ENCODE data around the gene SCN9A. TPM values are rescaled to one million over a fixed set of nuclear protein-coding genes. Genes with fewer than 3 reads are reported as not detected.

SCN9A gene
- polyA plus RNA-seq, 1 donor from 2014 or later: 10.4 TPM

GRCh38 chr2:166331468-166331867 is 44.3 kb downstream of the SCN9A start:
- no peaks in the 10 kb centered on the region for H3K36me3 ChIP-seq (ENCODE audit: insufficient read depth, low read length)
- H3F3A ChIP-seq (ENCODE audit: insufficient read depth, low read length, poor library complexity, severe bottlenecking): no peaks in the 10 kb centered on the region
- H3K4me2 ChIP-seq (ENCODE audit: low read length): no peak overlapping the region
- no peak overlapping the region for H3K9ac ChIP-seq (ENCODE audit: low read length)
- no peaks in the 10 kb centered on the region for H3K27me3 ChIP-seq (ENCODE audit: insufficient read depth, low read depth, low read length)
- H4K20me1 ChIP-seq (ENCODE audit: insufficient read depth): no peaks in the 10 kb centered on the region
- no peaks in the 10 kb centered on the region for H3K9me2 ChIP-seq (ENCODE audit: insufficient read depth, low read length)
- H3K79me2 ChIP-seq (replicated peaks; ENCODE audit: insufficient read depth, low read length): no peaks in the 10 kb centered on the region
- H3K27ac ChIP-seq (ENCODE audit: low read length): no peak overlapping the region
- H3K9me3 ChIP-seq (ENCODE audit: low read length): no peaks in the 10 kb centered on the region
- no peak overlapping the region for H3K4me3 ChIP-seq (ENCODE audit: low read length)
- no peak overlapping the region for H2AFZ ChIP-seq (ENCODE audit: low read depth, low read length)
- TF ChIP-seq SMC3 (conservative IDR thresholded peaks at IDR 0.05; ENCODE audit: poor library complexity) (no peak), MXI1 (conservative IDR thresholded peaks at IDR 0.05; ENCODE audit: poor library complexity, severe bottlenecking) (no peak), RAD21 (conservative IDR thresholded peaks at IDR 0.05) (no peak), EZH2 (IDR thresholded peaks at IDR 0.05; ENCODE audit: borderline replicate concordance, insufficient read depth, low read length, poor library complexity, severe bottlenecking) (no peak), REST (IDR thresholded peaks at IDR 0.05; ENCODE audit: borderline replicate concordance) (no peak), TAF1 (IDR thresholded peaks at IDR 0.05; ENCODE audit: low read depth) (no peak), EP300 (conservative IDR thresholded peaks at IDR 0.05; ENCODE audit: poor library complexity, severe bottlenecking) (no peak), POLR2AphosphoS5 (IDR thresholded peaks at IDR 0.05) (no peak), CTCF (IDR thresholded peaks at IDR 0.05; ENCODE audit: poor library complexity, severe bottlenecking) (no peak)

GRCh38 chr2:166329465-166329864 is 46.3 kb downstream of the SCN9A start:
- no peaks in the 10 kb centered on the region for H4K20me1 ChIP-seq (ENCODE audit: insufficient read depth)
- no peak overlapping the region for H3K4me2 ChIP-seq (ENCODE audit: low read length)
- no peaks in the 10 kb centered on the region for H3K36me3 ChIP-seq (ENCODE audit: insufficient read depth, low read length)
- H3F3A ChIP-seq (ENCODE audit: insufficient read depth, low read length, poor library complexity, severe bottlenecking): no peaks in the 10 kb centered on the region
- no peak overlapping the region for H3K27ac ChIP-seq (ENCODE audit: low read length)
- H3K9me2 ChIP-seq (ENCODE audit: insufficient read depth, low read length): no peaks in the 10 kb centered on the region
- H3K27me3 ChIP-seq (ENCODE audit: insufficient read depth, low read depth, low read length): no peaks in the 10 kb centered on the region
- H3K79me2 ChIP-seq (replicated peaks; ENCODE audit: insufficient read depth, low read length): no peaks in the 10 kb centered on the region
- H2AFZ ChIP-seq (ENCODE audit: low read depth, low read length): no peak overlapping the region
- no peak overlapping the region for H3K9ac ChIP-seq (ENCODE audit: low read length)
- no peaks in the 10 kb centered on the region for H3K9me3 ChIP-seq (ENCODE audit: low read length)
- no peak overlapping the region for H3K4me3 ChIP-seq (ENCODE audit: low read length)
- TF ChIP-seq EZH2 (IDR thresholded peaks at IDR 0.05; ENCODE audit: borderline replicate concordance, insufficient read depth, low read length, poor library complexity, severe bottlenecking): no peak
- no peak for TF ChIP-seq REST (IDR thresholded peaks at IDR 0.05; ENCODE audit: borderline replicate concordance)
- TF ChIP-seq SMC3 (conservative IDR thresholded peaks at IDR 0.05; ENCODE audit: poor library complexity): no peak
- no peak for TF ChIP-seq POLR2AphosphoS5 (IDR thresholded peaks at IDR 0.05)
- TF ChIP-seq MXI1 (conservative IDR thresholded peaks at IDR 0.05; ENCODE audit: poor library complexity, severe bottlenecking): no peak
- TF ChIP-seq TAF1 (IDR thresholded peaks at IDR 0.05; ENCODE audit: low read depth): no peak
- TF ChIP-seq CTCF (IDR thresholded peaks at IDR 0.05; ENCODE audit: poor library complexity, severe bottlenecking): no peak
- TF ChIP-seq RAD21 (conservative IDR thresholded peaks at IDR 0.05): no peak
- TF ChIP-seq EP300 (conservative IDR thresholded peaks at IDR 0.05; ENCODE audit: poor library complexity, severe bottlenecking): no peak
